ENCODE measurements around the gene C10orf105.

C10orf105 gene

DNA sequence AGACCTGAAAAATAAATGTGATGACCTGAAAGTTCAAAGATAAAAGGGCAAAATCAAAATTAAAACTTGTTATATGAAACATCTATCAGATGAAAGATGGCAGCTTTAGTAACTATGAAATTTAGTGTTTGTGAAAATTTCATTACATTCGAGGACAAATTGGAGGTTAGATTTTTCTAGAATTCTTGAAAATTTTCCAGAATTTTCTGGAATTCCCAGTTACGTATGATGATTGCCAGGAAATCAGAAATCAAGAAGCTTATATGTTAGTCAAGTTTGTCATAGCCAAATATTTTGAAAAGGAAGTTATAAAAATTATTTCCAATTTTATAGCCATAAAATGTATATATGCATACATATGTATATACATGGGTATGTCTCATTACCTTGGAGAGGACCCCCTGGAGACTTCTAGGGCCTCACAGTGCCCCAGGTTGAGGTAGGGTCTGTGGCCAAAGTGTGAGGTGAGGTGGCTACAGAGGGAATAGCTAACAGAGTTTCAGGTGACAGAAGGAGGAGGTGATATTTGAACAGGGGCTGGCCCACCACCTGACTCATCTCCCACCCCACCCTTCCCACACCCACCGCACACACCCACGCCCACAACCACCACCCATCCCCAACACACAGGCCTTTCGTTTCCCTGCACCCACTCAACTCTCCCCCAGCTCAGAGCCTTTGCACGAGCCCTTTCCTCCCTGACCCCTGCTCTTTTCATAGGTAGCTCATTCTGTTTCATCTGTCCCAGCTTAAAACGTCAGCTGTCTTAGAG is 21.5 kb downstream of the C10orf105 start:
- DNase-seq (ENCODE audit: low spot score): no peak

DNA sequence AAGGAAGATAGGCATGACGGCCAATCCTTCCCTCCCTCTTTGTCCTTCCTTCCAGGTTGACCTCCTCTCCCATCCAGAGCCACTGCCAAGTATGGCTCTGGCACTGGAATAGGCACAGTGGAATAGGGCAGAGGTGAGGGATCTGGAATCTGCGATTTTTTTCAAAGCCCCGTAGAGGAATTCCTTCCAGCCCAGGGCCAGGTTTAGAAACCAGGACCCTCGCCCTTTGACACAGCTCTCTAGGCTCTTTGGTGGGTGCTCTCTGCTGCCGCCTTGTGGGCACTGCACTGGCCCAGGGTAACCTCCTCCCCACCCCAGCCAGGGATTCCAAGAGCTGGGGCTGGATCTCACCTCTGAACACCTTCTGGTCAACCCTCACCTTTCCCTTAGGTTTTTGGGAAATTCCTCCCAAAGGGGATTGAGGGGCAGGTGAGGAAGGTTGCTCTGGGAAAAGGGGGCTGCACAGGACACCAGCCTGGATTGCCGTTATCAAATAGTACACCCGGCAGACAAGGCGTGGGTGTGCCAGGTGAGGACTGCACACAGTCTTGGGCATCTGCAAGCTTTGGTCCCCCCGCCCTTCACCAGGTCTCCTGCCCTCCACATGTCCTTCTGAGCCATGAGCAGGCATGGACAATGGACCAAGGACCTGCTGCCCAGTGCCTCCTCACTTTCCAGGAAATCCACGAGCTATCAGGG is 22.8 kb downstream of the C10orf105 start:
- peak; percentile 76 for DNase-seq (ENCODE audit: low spot score)

DNA sequence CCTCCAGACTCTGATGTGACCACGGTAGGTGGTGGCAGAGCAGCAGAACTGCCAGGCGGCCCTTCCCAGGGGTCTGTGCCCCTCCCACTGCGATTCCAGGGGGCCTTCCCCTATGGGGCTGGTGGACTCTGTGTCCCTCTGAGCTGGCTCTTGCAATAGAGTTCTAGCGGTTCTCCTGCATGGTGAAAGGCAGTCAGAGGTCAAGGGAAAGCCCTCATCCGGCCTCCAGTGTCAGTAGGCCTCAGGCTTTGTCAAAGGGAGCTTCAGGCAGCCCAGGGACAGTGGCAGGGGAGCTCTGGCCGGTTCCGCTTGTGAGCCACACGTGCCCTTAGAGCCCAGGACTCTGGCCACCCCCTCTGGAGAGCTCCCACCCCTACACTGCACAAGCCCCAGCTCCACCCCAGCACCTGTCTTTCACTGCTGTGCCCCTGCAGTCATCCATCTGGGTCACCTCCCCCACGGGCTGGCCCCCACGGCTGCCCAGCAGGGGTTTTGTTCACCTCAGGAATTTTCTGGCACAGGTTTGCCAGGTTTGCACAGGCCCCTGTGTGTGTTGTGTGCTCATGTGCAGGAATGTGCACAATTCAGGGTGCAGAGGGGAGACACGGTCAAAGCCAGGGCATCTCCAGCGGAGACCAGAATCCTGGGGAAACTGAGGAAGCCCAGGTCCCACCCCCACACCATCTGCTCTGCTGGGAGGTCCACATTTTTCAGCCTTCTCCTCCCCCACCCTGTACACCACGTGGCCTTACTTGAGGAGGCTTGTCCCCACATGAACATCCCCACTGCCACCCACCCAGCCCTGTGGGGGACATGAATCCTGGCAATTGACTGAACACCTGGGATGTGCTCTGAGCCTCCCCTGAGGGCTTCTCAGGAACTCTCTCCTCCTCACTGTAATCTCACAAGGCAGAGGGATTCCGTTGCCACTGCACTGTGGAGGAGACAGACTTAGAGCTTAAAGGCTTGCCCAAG is 23.8 kb downstream of the C10orf105 start:
- no peak for DNase-seq (ENCODE audit: low spot score)

DNA sequence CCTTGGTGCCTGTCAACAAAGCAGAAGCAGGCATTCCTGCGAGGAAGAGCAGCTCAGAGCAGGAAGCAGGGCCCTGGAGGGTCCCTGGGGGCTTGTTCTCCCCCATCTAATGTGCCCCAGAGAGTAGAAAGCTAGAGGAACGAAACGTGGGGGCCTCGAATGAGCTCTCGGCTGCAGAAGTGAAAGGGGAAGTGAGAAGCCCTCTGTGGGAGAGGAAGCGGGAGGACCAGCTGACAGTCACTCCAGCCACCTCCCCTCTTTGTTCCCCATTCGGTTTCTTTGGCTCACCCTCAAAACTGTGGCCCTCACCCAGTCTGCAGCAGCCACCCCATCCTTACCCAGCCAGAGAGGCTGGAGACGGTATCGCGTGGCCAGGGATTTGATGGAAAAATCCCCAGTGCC is 25.0 kb downstream of the C10orf105 start:
- DNase-seq (ENCODE audit: low spot score): no peak

DNA sequence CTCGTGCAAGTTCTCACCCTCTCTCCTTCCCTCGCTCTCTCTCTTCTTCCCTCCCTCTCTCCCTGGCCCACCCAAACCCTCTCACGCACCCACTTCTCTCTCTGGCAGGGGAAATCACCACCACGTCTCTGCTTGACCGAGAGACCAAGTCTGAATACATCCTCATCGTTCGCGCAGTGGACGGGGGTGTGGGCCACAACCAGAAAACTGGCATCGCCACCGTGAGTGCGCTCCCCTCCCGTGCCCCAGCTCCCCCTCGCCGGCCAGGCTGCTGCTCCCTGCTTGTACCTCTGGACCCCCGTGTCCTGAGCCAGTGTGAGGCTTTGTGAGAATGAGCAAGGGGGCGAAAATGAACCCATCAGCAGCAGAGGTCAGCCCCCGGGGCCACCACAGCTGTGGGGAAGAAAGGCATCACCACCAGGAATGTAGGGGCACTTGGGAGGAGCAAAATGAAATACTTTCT is 25.5 kb downstream of the C10orf105 start:
- no peak for DNase-seq (ENCODE audit: low spot score)

DNA sequence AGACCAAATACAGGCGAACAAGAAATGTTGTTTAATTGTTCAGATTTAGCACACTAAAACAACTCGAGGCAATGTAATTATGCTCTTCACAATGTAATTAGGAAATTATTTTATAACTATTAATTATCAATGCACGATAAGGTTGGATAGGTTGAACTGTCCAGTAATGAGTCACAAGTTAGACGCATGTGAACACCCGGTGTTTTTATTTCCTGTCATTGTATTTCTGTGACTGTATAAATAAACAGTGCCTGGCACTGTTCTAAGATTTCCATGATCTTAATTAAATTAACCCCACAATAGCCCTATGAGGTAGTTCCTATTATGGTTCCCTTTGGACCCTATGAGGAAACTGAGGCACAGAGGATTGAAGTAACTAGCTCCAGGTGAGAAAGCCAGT is 26.2 kb downstream of the C10orf105 start:
- no peak for DNase-seq (ENCODE audit: low spot score)

DNA sequence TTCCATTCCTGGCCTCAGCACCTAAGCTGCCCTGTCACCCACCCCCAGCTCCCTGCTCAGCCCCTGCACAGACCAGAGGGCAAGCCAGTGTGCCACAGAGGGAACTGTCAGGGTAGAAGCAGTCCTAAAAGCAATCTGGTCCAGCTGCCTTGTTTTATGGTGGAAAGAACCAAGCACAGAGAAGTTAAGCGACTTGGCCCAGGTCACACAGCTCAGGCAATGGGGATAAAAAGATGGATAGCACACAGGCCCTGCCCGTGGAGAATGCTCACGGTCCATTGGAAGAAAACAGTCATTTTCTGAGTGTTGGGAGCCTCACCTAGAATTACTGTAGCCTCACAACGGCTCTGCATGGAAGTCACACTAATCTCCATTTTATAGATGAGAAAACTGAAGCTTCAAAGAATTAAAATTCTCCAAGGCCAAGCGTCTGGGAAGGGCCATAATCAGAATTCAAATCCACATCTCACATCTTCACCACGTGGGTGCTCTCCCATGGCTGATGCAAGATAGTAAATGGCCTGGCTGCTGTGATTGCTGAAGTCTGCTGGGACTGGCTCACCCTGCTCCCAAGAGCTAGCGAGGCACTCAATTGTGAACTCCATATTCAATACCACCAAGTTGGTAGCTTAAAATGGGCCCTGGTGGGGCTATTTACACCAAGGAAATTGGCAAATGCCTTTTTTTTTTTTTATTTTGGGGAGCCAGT is 26.8 kb downstream of the C10orf105 start:
- no peak for DNase-seq (ENCODE audit: low spot score)

DNA sequence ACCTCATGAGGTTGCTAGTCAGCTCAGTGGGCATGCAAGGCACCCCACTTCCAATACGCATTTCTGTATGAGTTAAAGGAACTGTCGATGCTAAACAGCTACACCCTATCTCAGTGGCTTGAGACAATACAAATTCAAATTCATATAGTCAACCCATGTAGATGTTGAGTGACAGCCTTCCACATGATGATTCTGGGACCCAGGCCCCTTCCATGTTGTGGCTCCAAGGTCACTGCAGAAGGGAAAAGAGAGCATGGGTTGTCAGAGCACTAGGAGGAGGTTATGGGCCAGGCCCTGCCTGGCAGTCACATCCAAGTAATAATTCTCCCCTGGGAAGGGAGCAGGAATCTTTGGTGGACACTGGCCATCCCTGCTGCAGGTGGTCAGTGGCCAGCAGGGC is 28.2 kb downstream of the C10orf105 start:
- DNase-seq (ENCODE audit: low spot score): no peak

DNA sequence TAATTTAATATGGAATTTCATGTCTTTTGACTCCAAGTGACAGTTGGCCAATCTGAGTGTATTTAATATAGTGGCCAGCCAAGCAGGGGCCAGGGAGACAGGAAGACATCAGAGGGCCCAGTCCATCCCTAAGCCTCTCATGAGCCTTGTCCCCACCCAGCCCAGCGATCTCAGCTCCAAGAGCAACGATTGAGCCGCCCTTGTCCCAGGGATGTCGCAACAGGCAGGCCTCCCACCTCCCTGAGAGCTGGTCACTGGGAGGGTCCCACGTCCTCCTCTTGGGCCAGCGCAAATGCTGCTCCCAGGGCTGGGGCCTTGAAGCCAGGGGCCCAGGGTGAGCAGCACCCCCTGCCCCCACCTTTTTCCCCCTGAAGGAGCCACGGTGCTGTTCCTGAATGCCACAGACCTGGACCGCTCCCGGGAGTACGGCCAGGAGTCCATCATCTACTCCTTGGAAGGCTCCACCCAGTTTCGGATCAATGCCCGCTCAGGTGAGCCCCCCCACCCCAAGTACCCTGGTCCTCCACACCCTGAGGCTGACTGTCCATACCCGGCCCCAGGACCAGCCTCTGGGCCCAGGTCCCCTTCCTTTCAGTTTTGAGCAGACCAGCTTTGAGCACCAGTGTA is 29.4 kb downstream of the C10orf105 start:
- no peak for DNase-seq (ENCODE audit: low spot score)

DNA sequence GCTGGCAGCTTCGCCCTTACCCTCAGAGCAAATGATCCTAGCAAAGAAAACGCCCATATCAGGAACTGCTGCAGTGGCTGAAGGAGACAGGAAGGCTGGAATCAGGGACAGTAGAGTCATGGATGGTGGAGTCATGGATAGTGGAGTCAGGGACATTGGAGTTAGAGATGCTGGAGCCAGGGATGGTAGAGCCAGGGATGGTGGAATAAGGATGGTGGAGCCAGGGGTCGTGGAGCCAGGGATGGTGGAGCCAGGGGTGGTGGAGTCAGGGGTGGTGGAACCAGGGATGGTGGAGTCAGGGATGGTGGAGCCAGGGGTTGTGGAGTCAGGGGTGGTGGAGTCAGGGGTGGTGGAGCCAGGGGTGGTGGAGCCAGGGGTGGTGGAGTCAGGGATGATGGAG is 31.3 kb downstream of the C10orf105 start:
- DNase-seq (ENCODE audit: low spot score): no peak

DNA sequence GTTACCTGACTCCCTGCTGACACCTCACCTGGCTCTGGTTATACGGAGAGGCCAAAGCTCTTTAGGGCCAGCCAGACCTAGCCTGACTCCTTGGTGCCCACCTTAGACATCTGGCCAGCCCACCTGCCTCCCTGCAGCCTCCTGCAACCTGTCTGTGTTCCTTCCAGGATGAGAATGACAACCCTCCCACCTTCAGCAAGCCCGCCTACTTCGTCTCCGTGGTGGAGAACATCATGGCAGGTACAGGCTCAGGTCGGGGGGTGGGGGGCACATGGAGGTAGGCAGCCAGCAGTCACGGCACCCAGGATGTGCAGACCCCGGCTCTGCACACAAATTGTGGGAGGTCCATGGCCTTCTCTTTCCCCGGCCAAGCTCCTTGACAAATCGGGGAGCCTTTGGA is 32.1 kb downstream of the C10orf105 start:
- no peak for DNase-seq (ENCODE audit: low spot score)

DNA sequence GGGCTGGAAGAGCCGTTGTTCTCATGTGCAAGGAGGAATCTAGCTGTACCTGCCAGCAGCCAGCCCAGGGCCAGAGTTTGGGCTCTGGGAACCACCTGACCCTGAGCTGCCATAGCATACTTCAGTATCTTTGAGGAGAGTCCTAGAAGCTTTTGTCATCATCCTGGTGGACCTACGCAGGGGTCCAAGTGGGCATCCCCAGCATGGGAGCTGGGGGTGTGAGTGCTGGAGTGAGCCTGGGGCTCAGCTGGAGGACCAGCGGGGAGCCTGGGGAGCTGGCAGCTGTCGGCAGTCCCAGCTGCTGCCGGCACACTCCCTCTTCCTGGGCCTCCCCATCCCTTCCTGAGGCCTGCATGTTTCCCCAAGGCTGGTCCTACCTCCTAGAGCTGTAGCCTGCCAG is 32.5 kb downstream of the C10orf105 start:
- no peak for DNase-seq (ENCODE audit: low spot score)

DNA sequence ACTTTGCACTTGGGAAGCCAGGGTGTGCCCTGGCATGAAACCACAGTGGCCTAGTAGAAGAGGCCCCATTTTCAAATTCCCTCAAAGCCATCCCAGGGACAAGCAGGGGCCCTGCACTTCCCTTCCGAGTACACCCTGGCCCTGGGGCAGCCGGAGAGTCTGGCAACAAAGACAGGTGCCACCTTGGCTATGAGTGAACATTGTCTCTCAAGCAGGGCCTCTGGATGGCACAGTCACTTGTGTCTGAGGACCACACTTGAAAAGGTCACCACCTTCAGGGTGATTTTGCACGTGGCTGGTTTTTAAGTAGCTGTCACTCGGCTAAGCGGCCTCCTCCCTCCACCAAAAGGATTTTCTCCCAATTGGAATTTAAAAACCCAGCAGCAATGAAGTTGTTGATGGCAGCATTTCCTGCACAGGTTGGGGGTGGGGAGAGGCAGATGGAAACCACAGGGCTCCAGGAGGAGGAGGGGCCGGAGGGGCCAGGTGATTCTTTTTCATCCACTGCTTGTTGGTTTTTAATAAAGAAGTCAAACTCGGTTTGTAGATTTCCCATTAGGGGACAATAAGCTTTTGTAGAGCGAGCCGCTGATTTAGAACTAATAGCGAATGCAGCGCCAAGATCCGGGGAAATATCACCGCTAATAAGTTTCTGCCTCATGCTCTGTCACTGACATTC is 33.9 kb downstream of the C10orf105 start:
- no peak for DNase-seq (ENCODE audit: low spot score)

DNA sequence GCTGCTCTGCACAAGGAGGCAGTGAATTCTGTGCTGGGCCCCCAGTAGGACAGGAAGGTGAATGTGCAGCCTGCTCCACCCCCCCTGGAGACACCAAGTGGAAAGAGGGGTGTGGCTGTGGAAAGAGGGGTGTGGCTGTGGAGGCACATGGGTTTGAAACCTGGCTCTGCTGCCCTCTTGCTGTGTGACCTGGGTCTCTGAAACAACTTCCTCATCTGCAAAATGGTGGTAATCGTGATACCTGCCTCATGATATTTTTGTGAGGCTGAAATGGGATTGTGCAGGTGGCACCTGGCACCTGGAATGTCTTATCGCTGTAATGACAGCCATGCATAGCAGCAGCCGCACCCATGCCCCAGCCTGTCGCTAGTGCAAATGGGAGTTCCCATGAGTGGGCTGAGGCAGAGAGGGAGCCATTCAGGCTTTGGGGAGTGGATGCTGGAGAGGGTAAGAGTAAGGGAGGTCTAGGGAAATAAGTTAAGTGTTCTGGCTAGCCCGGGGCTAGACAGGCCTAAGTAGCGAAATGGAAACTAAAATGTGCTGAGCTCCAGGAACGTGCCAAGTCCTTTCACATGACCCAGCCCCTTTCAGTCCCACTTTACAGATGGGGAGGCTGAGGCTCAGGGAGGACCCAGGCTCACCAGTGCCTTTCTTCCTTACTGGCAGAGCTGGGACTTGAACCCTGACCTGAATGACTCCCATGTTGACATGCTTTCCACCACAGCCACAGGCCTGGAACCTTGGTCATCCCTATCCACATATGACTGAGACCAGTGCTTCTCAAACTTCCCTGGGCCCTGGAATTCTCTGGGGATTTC is 35.0 kb downstream of the C10orf105 start:
- DNase-seq (ENCODE audit: low spot score): no peak

DNA sequence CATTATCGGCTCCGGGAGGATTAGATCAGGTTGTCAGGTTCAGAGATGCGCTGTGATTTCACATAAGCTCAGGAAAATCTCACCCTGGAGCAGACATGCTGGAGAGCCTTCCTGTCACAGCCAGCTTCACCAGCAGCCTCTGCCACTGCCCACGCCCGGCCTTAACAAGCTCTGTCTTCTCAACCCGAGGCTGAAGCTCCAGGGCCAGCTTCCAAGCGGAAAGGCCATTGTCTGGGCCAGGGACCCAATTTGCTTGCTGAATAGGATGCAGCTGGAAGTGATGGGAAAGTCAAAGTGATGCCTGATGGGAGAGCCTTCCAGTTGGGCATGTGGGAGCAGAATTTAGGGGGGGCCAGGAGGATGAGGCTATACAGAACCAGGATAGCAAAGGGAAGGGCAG is 36.3 kb downstream of the C10orf105 start:
- no peak for DNase-seq (ENCODE audit: low spot score)

DNA sequence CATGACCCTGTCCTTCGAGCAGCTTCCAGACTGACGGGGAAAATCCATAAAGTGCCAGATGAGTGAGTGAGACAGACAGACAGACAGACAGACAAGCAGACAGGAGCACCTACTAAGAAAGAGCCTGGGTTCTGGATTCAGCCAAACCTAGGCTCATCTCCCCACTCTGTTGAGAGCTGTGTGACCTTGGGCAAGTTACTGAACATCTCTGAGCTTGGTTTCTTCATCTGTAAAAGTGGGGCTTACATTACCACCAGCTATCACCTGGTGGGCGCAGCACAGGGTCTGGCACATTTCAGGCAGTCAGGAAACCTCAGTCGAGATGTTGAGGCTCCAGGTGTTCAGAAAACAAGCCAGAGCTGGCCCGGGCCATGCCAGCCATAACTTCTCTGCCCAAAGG is 37.6 kb downstream of the C10orf105 start:
- DNase-seq (ENCODE audit: low spot score): no peak

DNA sequence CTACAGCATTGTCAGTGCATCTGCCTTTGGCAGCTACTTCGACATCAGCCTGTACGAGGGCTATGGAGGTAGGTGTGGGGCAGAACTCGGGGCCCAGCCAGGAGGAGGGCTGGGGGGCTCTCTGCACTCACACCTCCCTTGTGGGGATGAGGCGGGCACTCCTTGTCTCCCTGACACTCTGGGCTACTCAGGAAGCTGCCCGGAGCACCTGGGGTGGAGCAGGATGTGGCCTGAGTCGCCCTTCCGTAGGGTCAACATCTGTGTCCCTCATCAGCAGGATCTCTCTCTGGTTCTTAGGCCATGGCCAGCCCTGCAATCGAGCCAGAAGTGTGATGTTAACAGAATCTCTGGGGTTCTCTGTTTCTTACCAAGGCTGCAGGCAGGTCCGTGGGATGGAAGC is 40.2 kb downstream of the C10orf105 start:
- no peak for DNase-seq (ENCODE audit: low spot score)

DNA sequence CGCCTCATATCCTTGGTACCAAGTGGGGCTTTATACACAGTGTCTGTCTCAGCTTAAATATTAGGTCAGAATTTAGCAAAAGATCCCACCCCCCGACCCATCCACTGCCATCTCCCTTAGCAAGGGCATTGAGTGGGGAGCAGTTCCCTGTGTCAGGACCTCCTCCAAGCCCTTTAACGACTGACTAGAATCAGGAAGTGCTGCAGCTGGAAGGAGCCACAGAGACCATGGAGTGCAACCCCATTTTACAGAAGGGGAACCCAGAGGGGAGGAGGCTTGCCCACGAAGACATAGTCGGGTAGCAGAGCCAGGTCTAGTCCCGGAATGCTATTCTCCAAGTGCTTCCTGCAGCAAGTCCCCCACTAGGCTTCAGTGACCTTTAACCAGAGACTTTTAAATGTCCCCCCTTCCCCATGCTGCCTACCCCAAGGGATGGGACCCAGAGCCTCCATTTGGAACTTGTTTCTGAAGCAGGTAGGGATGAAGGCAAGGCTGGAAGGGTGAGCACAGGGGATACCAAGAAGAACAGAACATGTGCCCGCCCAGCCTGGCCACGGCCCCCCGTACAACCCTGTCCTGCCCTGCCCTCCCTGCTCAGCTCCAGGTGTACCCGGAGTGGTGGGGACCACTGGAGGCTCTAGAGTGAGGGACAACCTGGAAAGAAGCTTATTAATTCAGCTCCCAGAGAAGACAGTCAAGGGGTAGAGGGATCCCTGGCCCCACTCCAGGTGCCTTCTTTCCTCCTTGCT is 41.3 kb downstream of the C10orf105 start:
- DNase-seq (ENCODE audit: low spot score): no peak

DNA sequence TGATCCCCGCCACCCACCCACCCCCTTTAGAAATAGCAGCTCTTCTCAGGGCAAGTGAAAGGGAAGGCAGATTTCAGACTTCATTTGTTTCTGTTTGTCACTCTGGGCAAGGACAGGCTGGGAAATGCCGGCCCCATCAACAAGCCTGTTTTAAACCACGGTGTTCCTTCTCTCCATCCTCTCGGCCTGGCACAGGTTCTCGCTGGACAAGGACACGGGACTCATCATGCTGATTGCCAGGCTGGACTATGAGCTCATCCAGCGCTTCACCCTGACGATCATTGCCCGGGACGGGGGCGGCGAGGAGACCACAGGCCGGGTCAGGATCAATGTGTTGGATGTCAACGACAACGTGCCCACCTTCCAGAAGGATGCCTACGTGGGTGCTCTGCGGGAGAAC is 42.3 kb downstream of the C10orf105 start:
- DNase-seq (ENCODE audit: low spot score): no peak
